Activated T-cell treated with anti-CD3 and anti-CD28 coated beads, Interleukin-2, amount 50 U/mL, for 72 hours (primary cell): ENCODE data around the gene STX8. TPM values are rescaled to one million over a fixed set of nuclear protein-coding genes. Genes with fewer than 3 reads are reported as not detected.
"Not testable (repeated sequence)": the region's sequence is repeated elsewhere in the genome, so short reads cannot be mapped to it uniquely, and the experiment has no call there.

ENCODE experiments used
- ATAC-seq, 2 donors: fragments of 150-1000 bp; cut with Tn5 transposase; replicated peaks in 1 of 2; 2 replicates each; pipeline ENCODE4 v1.10.0; 2021; ENCODE audit warnings: moderate library complexity in 2 of 2, mild to moderate bottlenecking in 1 of 2
- DNase-seq, 2 donors: peaks; one replicate each; pipeline ENCODE4 v3.0.0; 2021 to 2022; ENCODE audit warnings: mixed read lengths in 1 of 2
- H3K27ac Mint-ChIP-seq: one replicate; pipeline ENCODE4 v1.8.0; 2022; ENCODE audit warnings: mild to moderate bottlenecking, moderate library complexity, mixed read lengths
- H3K27me3 Mint-ChIP-seq: one replicate; pipeline ENCODE4 v1.8.0; 2022; ENCODE audit warnings: low read depth, mixed read lengths
- H3K36me3 Mint-ChIP-seq, 2 donors: one replicate each; pipeline ENCODE4 v1.8.0; 2022; ENCODE audit warnings: mixed read lengths in 2 of 2, mild to moderate bottlenecking in 1 of 2; ENCODE audit not compliant: insufficient read depth in 2 of 2
- H3K4me1 Mint-ChIP-seq: one replicate; pipeline ENCODE4 v1.8.0; 2022; ENCODE audit warnings: low read depth, mixed read lengths
- H3K4me3 Mint-ChIP-seq, 2 donors: one replicate each; pipeline ENCODE4 v1.8.0; 2022; ENCODE audit warnings: mild to moderate bottlenecking in 2 of 2, mixed read lengths in 2 of 2, moderate library complexity in 2 of 2
- H3K9me3 Mint-ChIP-seq, 2 donors: one replicate each; pipeline ENCODE4 v1.8.0; 2022; ENCODE audit warnings: mixed read lengths in 2 of 2
- total RNA-seq, 2 donors: library from RNA; stranded (reverse); gene quantifications; one replicate each; pipeline ENCODE4 v1.2.3, GENCODE V29; 2022

Gene STX8
- total RNA-seq, 2 donors from 2014 or later, result 53.8 to 61.3 TPM

GRCh38 chr17:9473711-9474110 is 101.9 kb downstream of the STX8 start:
- ATAC-seq, result no peak
- H3K4me1 Mint-ChIP-seq, result peaks cover 34% of the 10 kb centered on the region
- no peaks in the 10 kb centered on the region for H3K36me3 Mint-ChIP-seq
- H3K27me3 Mint-ChIP-seq, result no peaks in the 10 kb centered on the region
- H3K9me3 Mint-ChIP-seq, result no peaks in the 10 kb centered on the region
- no peak overlapping the region for H3K4me3 Mint-ChIP-seq
- H3K27ac Mint-ChIP-seq, result no peak overlapping the region
- no peak for DNase-seq

GRCh38 chr17:9472541-9472940 is 103.1 kb downstream of the STX8 start:
- Mint-ChIP-seq H3K27ac (no peak overlapping the region), H3K27me3 (no peaks in the 10 kb centered on the region), H3K9me3 (no peaks in the 10 kb centered on the region), H3K4me3 (no peak overlapping the region), H3K36me3 (no peaks in the 10 kb centered on the region), H3K4me1 (peaks cover 34% of the 10 kb centered on the region)
- DNase-seq (no peak), ATAC-seq (peak in 1 of 2 donors; percentile 6)

- Mint-ChIP-seq H3K4me1 (peaks cover 34% of the 10 kb centered on the region), H3K36me3 (no peaks in the 10 kb centered on the region), H3K4me3 (no peak overlapping the region), H3K9me3 (no peaks in the 10 kb centered on the region), H3K27ac (no peak overlapping the region), H3K27me3 (no peaks in the 10 kb centered on the region)
- DNase-seq, result peak in 1 of 2 donors; percentile 14
- ATAC-seq, result peak; percentile 44 to 64
Measured at GRCh38 chr17:9472094-9472493, 103.5 kb downstream of the STX8 start.

GRCh38 chr17:9470171-9470570 is 105.4 kb downstream of the STX8 start:
- Mint-ChIP-seq H3K9me3 (no peaks in the 10 kb centered on the region), H3K4me3 (peak overlapping the region; percentile 10 to 56), H3K27me3 (no peaks in the 10 kb centered on the region), H3K27ac (peak overlapping the region; percentile 96), H3K36me3 (no peaks in the 10 kb centered on the region), H3K4me1 (peaks cover 34% of the 10 kb centered on the region)
- DNase-seq (peak in 1 of 2 donors; percentile 4), ATAC-seq (peak; percentile 57 to 83)

- Mint-ChIP-seq H3K9me3 (no peaks in the 10 kb centered on the region), H3K4me1 (peaks cover 39% of the 10 kb centered on the region), H3K4me3 (no peak overlapping the region), H3K36me3 (no peaks in the 10 kb centered on the region), H3K27ac (no peak overlapping the region), H3K27me3 (no peaks in the 10 kb centered on the region)
- ATAC-seq (no peak), DNase-seq (no peak)
Measured at GRCh38 chr17:9468937-9469336, 106.7 kb downstream of the STX8 start.

GRCh38 chr17:9468532-9468931 is 107.1 kb downstream of the STX8 start:
- no peak for ATAC-seq
- no peaks in the 10 kb centered on the region for H3K9me3 Mint-ChIP-seq
- H3K27ac Mint-ChIP-seq, result no peak overlapping the region
- no peak for DNase-seq
- H3K4me3 Mint-ChIP-seq, result no peak overlapping the region
- peaks cover 39% of the 10 kb centered on the region for H3K4me1 Mint-ChIP-seq
- no peaks in the 10 kb centered on the region for H3K27me3 Mint-ChIP-seq
- no peaks in the 10 kb centered on the region for H3K36me3 Mint-ChIP-seq

GRCh38 chr17:9467518-9467917 is 108.1 kb downstream of the STX8 start:
- H3K4me1 Mint-ChIP-seq, result peaks cover 36% of the 10 kb centered on the region
- ATAC-seq (no peak), DNase-seq (no peak)
- no peaks in the 10 kb centered on the region for H3K27me3 Mint-ChIP-seq
- no peak overlapping the region for H3K4me3 Mint-ChIP-seq
- no peaks in the 10 kb centered on the region for H3K36me3 Mint-ChIP-seq
- H3K9me3 Mint-ChIP-seq, result no peaks in the 10 kb centered on the region
- H3K27ac Mint-ChIP-seq, result no peak overlapping the region

GRCh38 chr17:9465210-9465921 is 110.3 kb downstream of the STX8 start:
- Mint-ChIP-seq H3K4me3 (no peak overlapping the region), H3K27me3 (no peaks in the 10 kb centered on the region), H3K27ac (no peak overlapping the region), H3K9me3 (no peaks in the 10 kb centered on the region), H3K36me3 (no peaks in the 10 kb centered on the region), H3K4me1 (peaks cover 20% of the 10 kb centered on the region)
- ATAC-seq (no peak), DNase-seq (no peak)

- peak in 1 of 2 donors; percentile 26 for ATAC-seq
- no peak overlapping the region for H3K27ac Mint-ChIP-seq
Measured at GRCh38 chr17:9457005-9457404, 118.6 kb downstream of the STX8 start.

GRCh38 chr17:9456330-9456729 is 119.3 kb downstream of the STX8 start:
- ATAC-seq (no peak), DNase-seq (no peak)
- H3K4me1 Mint-ChIP-seq, result no peaks in the 10 kb centered on the region
- peaks cover 1 to 3% of the 10 kb centered on the region in 2 donors for H3K9me3 Mint-ChIP-seq
- H3K27me3 Mint-ChIP-seq, result no peaks in the 10 kb centered on the region
- no peak overlapping the region for H3K4me3 Mint-ChIP-seq
- no peaks in the 10 kb centered on the region for H3K36me3 Mint-ChIP-seq
- H3K27ac Mint-ChIP-seq, result no peak overlapping the region

More at GRCh38 chr17:9457005-9457404, 118.6 kb downstream of the STX8 start:
- Mint-ChIP-seq H3K4me1 (no peaks in the 10 kb centered on the region), H3K4me3 (no peak overlapping the region), H3K36me3 (no peaks in the 10 kb centered on the region), H3K9me3 (peaks cover 1 to 3% of the 10 kb centered on the region in 2 donors), H3K27me3 (no peaks in the 10 kb centered on the region)
- DNase-seq, result no peak

GRCh38 chr17:9451934-9452333 is 123.7 kb downstream of the STX8 start:
- no peaks in the 10 kb centered on the region for H3K36me3 Mint-ChIP-seq
- H3K4me3 Mint-ChIP-seq, result no peak overlapping the region
- H3K27ac Mint-ChIP-seq, result no peak overlapping the region

GRCh38 chr17:9447298-9447697 is 128.3 kb downstream of the STX8 start:
- H3K9me3 Mint-ChIP-seq, H3K4me1 Mint-ChIP-seq, ATAC-seq, H3K36me3 Mint-ChIP-seq, H3K27me3 Mint-ChIP-seq, H3K27ac Mint-ChIP-seq, H3K4me3 Mint-ChIP-seq, DNase-seq: not testable (repeated sequence)

More at GRCh38 chr17:9451934-9452333, 123.7 kb downstream of the STX8 start:
- Mint-ChIP-seq H3K9me3 (no peaks in the 10 kb centered on the region), H3K4me1 (no peaks in the 10 kb centered on the region), H3K27me3 (no peaks in the 10 kb centered on the region)
- DNase-seq, result no peak
- ATAC-seq, result no peak

GRCh38 chr17:9446528-9446927 is 129.1 kb downstream of the STX8 start:
- Mint-ChIP-seq H3K4me3 (no peak overlapping the region), H3K4me1 (no peaks in the 10 kb centered on the region), H3K27ac (no peak overlapping the region), H3K9me3 (no peaks in the 10 kb centered on the region), H3K27me3 (no peaks in the 10 kb centered on the region), H3K36me3 (no peaks in the 10 kb centered on the region)
- DNase-seq, result no peak
- ATAC-seq, result no peak

- ATAC-seq (no peak), DNase-seq (no peak)
- Mint-ChIP-seq H3K27ac (no peak overlapping the region), H3K4me3 (no peak overlapping the region), H3K27me3 (no peaks in the 10 kb centered on the region), H3K9me3 (no peaks in the 10 kb centered on the region), H3K4me1 (no peaks in the 10 kb centered on the region), H3K36me3 (peaks cover 0 to 2% of the 10 kb centered on the region in 2 donors)
Measured at GRCh38 chr17:9445424-9445823, 130.2 kb downstream of the STX8 start.
